Chondrocyte (in vitro differentiated cells): ENCODE measurements around the gene RGS1. TPM values are rescaled to one million over a fixed set of nuclear protein-coding genes. Genes with fewer than 3 reads are reported as not detected.

ENCODE experiments used
- DNase-seq: peaks from one replicate; pipeline ENCODE4 v3.0.0; 2021; ENCODE audit warnings: mixed read lengths, low spot score
- H3K27ac Mint-ChIP-seq: one replicate; pipeline ENCODE4 v1.8.0; 2021; ENCODE audit warnings: mild to moderate bottlenecking, moderate library complexity, mixed read lengths; ENCODE audit not compliant: unreplicated experiment
- H3K27me3 Mint-ChIP-seq: 2 replicates; pipeline ENCODE4 v1.8.0; 2021; ENCODE audit warnings: low read depth, mixed read lengths
- H3K36me3 Mint-ChIP-seq: 2 replicates; pipeline ENCODE4 v1.8.0; 2021; ENCODE audit warnings: low read depth, mixed read lengths
- H3K4me1 Mint-ChIP-seq: 2 replicates; pipeline ENCODE4 v1.8.0; 2021; ENCODE audit warnings: low read depth, mild to moderate bottlenecking, mixed read lengths
- H3K4me3 Mint-ChIP-seq: one replicate; pipeline ENCODE4 v1.8.0; 2021; ENCODE audit warnings: mild to moderate bottlenecking, moderate library complexity, mixed read lengths; ENCODE audit not compliant: unreplicated experiment
- H3K9me3 Mint-ChIP-seq: 2 replicates; pipeline ENCODE4 v1.8.0; 2021; ENCODE audit warnings: low read depth, mixed read lengths
- total RNA-seq: library from RNA; stranded (reverse); gene quantifications from 3 replicates; pipeline ENCODE4 v1.2.1, GENCODE V29; 2021
- TF ChIP-seq, protein P1 (sequence below): fragments of 200-600 bp; sonication (generic); IDR thresholded peaks from 2 replicates; pipeline ENCODE4 v1.5.0; 2021; ENCODE audit warnings: antibody characterized with exemption, mild to moderate bottlenecking, moderate library complexity

RGS1 gene
- total RNA-seq, 1 donor from 2014 or later, result not detected

DNA sequence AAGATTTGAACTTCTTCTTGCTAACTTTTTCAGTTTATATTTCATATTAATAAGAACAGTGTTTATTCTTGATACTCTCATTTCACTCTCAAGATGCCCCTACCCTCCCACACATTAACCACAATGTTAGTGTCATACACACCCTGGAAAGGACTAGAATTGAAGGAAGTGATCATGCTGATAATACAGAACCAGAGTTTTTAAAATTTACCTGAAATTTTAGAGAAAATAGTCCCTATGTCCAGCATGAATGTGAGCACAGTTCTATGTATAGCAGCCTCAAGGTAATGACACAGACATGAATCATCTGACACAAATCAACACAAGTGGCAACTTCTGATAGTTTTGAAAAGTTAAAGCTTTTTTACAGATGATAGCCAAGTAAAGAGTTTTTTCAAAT is 26.0 kb downstream of the RGS1 start:
- Mint-ChIP-seq H3K36me3 (no peaks in the 10 kb centered on the region), H3K4me1 (peaks cover 12% of the 10 kb centered on the region), H3K4me3 (no peak overlapping the region), H3K27me3 (no peaks in the 10 kb centered on the region), H3K27ac (no peak overlapping the region), H3K9me3 (no peaks in the 10 kb centered on the region)
- TF ChIP-seq, protein P1, sequence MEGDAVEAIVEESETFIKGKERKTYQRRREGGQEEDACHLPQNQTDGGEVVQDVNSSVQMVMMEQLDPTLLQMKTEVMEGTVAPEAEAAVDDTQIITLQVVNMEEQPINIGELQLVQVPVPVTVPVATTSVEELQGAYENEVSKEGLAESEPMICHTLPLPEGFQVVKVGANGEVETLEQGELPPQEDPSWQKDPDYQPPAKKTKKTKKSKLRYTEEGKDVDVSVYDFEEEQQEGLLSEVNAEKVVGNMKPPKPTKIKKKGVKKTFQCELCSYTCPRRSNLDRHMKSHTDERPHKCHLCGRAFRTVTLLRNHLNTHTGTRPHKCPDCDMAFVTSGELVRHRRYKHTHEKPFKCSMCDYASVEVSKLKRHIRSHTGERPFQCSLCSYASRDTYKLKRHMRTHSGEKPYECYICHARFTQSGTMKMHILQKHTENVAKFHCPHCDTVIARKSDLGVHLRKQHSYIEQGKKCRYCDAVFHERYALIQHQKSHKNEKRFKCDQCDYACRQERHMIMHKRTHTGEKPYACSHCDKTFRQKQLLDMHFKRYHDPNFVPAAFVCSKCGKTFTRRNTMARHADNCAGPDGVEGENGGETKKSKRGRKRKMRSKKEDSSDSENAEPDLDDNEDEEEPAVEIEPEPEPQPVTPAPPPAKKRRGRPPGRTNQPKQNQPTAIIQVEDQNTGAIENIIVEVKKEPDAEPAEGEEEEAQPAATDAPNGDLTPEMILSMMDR, result no peak
- DNase-seq, result no peak

DNA sequence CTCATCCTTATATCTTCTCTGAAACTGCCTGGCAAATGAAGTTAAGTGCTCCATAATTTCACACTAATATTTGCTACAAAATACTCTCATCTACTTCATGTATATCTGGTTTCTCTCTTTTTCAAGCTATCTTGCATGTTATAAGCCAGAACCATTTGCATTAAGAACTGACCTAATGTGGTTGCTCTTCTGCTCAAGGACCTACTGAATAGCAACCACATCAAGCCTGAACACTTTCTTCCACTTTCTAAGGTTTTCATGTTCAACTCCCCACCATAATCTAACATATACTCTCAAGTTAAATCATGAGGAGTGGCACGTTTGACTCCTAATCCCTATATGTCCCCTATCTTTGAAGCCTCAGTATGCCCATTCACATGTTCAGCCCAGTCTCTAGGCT is 27.2 kb downstream of the RGS1 start:
- H3K27me3 Mint-ChIP-seq, result no peaks in the 10 kb centered on the region
- no peak for DNase-seq
- H3K27ac Mint-ChIP-seq, result no peak overlapping the region
- TF ChIP-seq, protein P1, result no peak
- H3K9me3 Mint-ChIP-seq, result no peaks in the 10 kb centered on the region
- H3K4me3 Mint-ChIP-seq, result no peak overlapping the region
- no peaks in the 10 kb centered on the region for H3K36me3 Mint-ChIP-seq
- H3K4me1 Mint-ChIP-seq, result peaks cover 12% of the 10 kb centered on the region

DNA sequence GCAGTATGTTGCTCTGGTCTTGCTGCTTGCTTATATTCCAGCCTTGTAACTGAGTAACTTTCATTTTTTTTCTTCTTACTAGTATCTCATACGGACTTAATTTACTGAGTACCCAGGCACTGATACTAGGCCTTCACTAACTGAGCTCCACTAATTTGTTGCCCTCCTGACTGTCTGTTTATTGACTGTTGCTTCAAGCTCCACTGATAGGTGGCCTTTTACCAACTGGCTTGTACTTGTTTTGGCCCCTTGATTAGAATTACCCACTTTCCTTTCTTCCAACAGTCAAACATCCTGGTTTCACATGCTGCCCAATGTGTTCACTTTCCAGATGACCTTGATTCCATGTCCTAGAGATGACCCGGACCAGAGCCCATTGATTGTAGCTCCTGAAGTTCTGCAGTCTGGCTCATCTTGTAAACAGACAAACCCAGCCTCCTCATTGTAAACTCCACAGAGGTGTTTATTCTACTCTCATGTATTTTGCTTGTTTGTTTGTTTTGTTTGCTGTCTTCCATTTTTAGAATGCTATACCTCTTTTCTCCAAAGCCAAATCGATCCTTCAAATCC is 27.7 kb downstream of the RGS1 start:
- Mint-ChIP-seq H3K27ac (no peak overlapping the region), H3K27me3 (no peaks in the 10 kb centered on the region), H3K36me3 (no peaks in the 10 kb centered on the region), H3K4me1 (peaks cover 12% of the 10 kb centered on the region), H3K9me3 (no peaks in the 10 kb centered on the region), H3K4me3 (no peak overlapping the region)
- TF ChIP-seq, protein P1, result no peak
- DNase-seq, result no peak

DNA sequence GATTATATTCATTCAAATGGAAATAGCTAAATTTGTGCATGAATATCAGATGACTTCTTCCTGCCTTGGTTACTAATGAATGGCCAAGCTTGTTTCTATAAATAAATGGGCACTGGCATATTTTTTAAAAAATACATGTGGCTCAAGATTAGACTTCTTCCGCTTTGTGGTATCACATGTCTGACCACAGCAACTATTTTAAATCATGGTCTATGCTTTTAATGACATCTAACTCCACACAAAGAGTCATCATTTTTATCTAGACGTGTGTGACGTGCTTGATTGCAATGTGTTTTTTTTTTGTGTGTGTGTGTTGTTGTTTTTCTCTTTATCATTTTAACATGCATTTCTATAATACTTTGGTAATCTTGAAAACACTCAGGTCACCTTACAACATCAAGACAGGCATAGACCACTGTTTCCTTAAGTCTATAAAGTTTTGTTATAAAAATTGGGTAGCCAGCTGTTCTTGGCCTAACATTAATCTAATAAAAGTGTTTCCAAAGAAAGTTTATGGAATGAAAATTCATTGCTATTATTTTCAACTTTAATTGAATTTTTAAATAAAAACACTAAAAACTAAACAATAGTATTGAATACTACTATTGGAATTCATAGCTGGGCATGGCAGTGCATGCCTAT is 29.5 kb downstream of the RGS1 start:
- no peaks in the 10 kb centered on the region for H3K9me3 Mint-ChIP-seq
- no peak overlapping the region for H3K4me3 Mint-ChIP-seq
- TF ChIP-seq, protein P1, result no peak
- no peak for DNase-seq
- no peaks in the 10 kb centered on the region for H3K27me3 Mint-ChIP-seq
- no peaks in the 10 kb centered on the region for H3K36me3 Mint-ChIP-seq
- H3K27ac Mint-ChIP-seq, result peak overlapping the region; percentile 29
- H3K4me1 Mint-ChIP-seq, result peaks cover 12% of the 10 kb centered on the region

DNA sequence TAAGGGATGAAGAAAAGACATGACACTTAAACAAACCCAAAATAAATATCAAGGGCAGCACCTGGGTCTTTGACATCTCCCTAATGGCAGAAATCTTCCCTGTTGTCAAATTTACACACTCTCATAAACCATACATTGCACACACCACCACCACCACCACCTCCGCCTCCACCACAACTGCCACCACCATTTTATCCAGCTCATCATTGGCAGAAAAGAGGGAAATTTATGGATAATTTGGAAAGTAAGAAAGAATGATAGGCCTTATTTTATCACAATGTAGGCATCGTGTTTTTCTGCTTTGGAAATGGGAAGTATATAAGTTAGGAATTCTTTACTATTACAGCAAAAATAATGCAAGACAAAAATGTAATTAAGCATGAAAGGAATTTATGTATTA is 33.1 kb downstream of the RGS1 start:
- H3K36me3 Mint-ChIP-seq, result no peaks in the 10 kb centered on the region
- DNase-seq, result no peak
- H3K9me3 Mint-ChIP-seq, result no peaks in the 10 kb centered on the region
- TF ChIP-seq, protein P1, result no peak
- H3K27ac Mint-ChIP-seq, result no peak overlapping the region
- no peak overlapping the region for H3K4me3 Mint-ChIP-seq
- peaks cover 4% of the 10 kb centered on the region for H3K4me1 Mint-ChIP-seq
- H3K27me3 Mint-ChIP-seq, result no peaks in the 10 kb centered on the region
